ENCODE data around the gene AKT1.
A peak's percentile ranks its signal among the peaks of the same experiment; 100 is the strongest.

AKT1 gene

GRCh38 chr14:104770851-104771272 lies 24.7 kb downstream of the AKT1 start:
- peaks cover 18% of the 10 kb centered on the region for H3K36me3 Mint-ChIP-seq
- H3K4me3 Mint-ChIP-seq, result no peak overlapping the region
- H3K4me1 Mint-ChIP-seq, result peaks cover 3% of the 10 kb centered on the region
- H3K27ac Mint-ChIP-seq, result no peak overlapping the region
- DNase-seq (ENCODE audit: low spot score in 2 of 2) (no peak), ATAC-seq (ENCODE audit: low read depth) (peak; percentile 23)
- H3K27me3 Mint-ChIP-seq, result no peaks in the 10 kb centered on the region
- H3K9me3 Mint-ChIP-seq, result peaks cover 2% of the 10 kb centered on the region

GRCh38 chr14:104770072-104770579 lies 25.4 kb downstream of the AKT1 start:
- Mint-ChIP-seq H3K36me3 (peaks cover 19% of the 10 kb centered on the region), H3K4me3 (no peak overlapping the region), H3K27ac (no peak overlapping the region), H3K9me3 (peaks cover 2% of the 10 kb centered on the region), H3K4me1 (peaks cover 3% of the 10 kb centered on the region), H3K27me3 (no peaks in the 10 kb centered on the region)
- ATAC-seq (ENCODE audit: low read depth) (no peak), DNase-seq (ENCODE audit: low spot score in 2 of 2) (no peak)

GRCh38 chr14:104769324-104770071 lies 26.1 kb downstream of the AKT1 start:
- DNase-seq (ENCODE audit: low spot score in 2 of 2), result no peak
- H3K27me3 Mint-ChIP-seq, result no peaks in the 10 kb centered on the region
- ATAC-seq (ENCODE audit: low read depth), result no peak
- H3K36me3 Mint-ChIP-seq, result peaks cover 19% of the 10 kb centered on the region
- H3K4me3 Mint-ChIP-seq, result no peak overlapping the region
- peaks cover 2% of the 10 kb centered on the region for H3K9me3 Mint-ChIP-seq
- H3K4me1 Mint-ChIP-seq, result peaks cover 3% of the 10 kb centered on the region
- H3K27ac Mint-ChIP-seq, result no peak overlapping the region

- Mint-ChIP-seq H3K4me3 (no peak overlapping the region), H3K36me3 (peaks cover 19% of the 10 kb centered on the region), H3K27ac (no peak overlapping the region), H3K9me3 (peaks cover 2% of the 10 kb centered on the region), H3K4me1 (peaks cover 3% of the 10 kb centered on the region), H3K27me3 (no peaks in the 10 kb centered on the region)
- peak; percentile 94 for ATAC-seq (ENCODE audit: low read depth)
- DNase-seq (ENCODE audit: low spot score in 2 of 2), result peak; percentile 90 to 99
Measured at GRCh38 chr14:104768437-104769323, 26.9 kb downstream of the AKT1 start.

- Mint-ChIP-seq H3K27ac (no peak overlapping the region), H3K9me3 (peaks cover 2% of the 10 kb centered on the region), H3K4me3 (no peak overlapping the region), H3K27me3 (no peaks in the 10 kb centered on the region), H3K36me3 (peaks cover 16% of the 10 kb centered on the region), H3K4me1 (peaks cover 3% of the 10 kb centered on the region)
- DNase-seq (ENCODE audit: low spot score in 2 of 2), result no peak
- ATAC-seq (ENCODE audit: low read depth), result no peak
Measured at GRCh38 chr14:104767634-104767918, 28.0 kb downstream of the AKT1 start.

- Mint-ChIP-seq H3K36me3 (peaks cover 19% of the 10 kb centered on the region), H3K27me3 (no peaks in the 10 kb centered on the region), H3K9me3 (peaks cover 4% of the 10 kb centered on the region), H3K4me1 (peaks cover 3% of the 10 kb centered on the region), H3K4me3 (no peak overlapping the region), H3K27ac (no peak overlapping the region)
- ATAC-seq (ENCODE audit: low read depth) (no peak), DNase-seq (ENCODE audit: low spot score in 2 of 2) (no peak)
Measured at GRCh38 chr14:104766863-104767633, 28.5 kb downstream of the AKT1 start.

- ATAC-seq (ENCODE audit: low read depth), result no peak
- Mint-ChIP-seq H3K36me3 (peaks cover 19% of the 10 kb centered on the region), H3K27me3 (no peaks in the 10 kb centered on the region), H3K4me1 (peaks cover 3% of the 10 kb centered on the region), H3K9me3 (peaks cover 5% of the 10 kb centered on the region), H3K4me3 (no peak overlapping the region), H3K27ac (no peak overlapping the region)
- DNase-seq (ENCODE audit: low spot score in 2 of 2), result no peak
Measured at GRCh38 chr14:104766256-104766862, 29.2 kb downstream of the AKT1 start.

GRCh38 chr14:104765517-104765916 lies 30.0 kb downstream of the AKT1 start:
- DNase-seq (ENCODE audit: low spot score in 2 of 2) (no peak), ATAC-seq (ENCODE audit: low read depth) (no peak)
- Mint-ChIP-seq H3K27me3 (no peaks in the 10 kb centered on the region), H3K9me3 (peaks cover 5% of the 10 kb centered on the region), H3K36me3 (peaks cover 21% of the 10 kb centered on the region), H3K4me1 (peaks cover 3% of the 10 kb centered on the region), H3K27ac (no peak overlapping the region), H3K4me3 (no peak overlapping the region)

GRCh38 chr14:104758981-104759969 lies 36.3 kb downstream of the AKT1 start:
- Mint-ChIP-seq H3K27ac (no peak overlapping the region), H3K4me3 (no peak overlapping the region), H3K36me3 (peaks cover 34% of the 10 kb centered on the region), H3K4me1 (peaks cover 16% of the 10 kb centered on the region), H3K27me3 (no peaks in the 10 kb centered on the region), H3K9me3 (peaks cover 4% of the 10 kb centered on the region)
- ATAC-seq (ENCODE audit: low read depth) (no peak), DNase-seq (ENCODE audit: low spot score in 2 of 2) (no peak)

- Mint-ChIP-seq H3K27me3 (no peaks in the 10 kb centered on the region), H3K4me3 (no peak overlapping the region), H3K4me1 (peaks cover 25% of the 10 kb centered on the region), H3K9me3 (peaks cover 4% of the 10 kb centered on the region), H3K27ac (no peak overlapping the region), H3K36me3 (peaks cover 34% of the 10 kb centered on the region)
- ATAC-seq (ENCODE audit: low read depth), result no peak
- DNase-seq (ENCODE audit: low spot score in 2 of 2), result no peak
Measured at GRCh38 chr14:104757681-104758392, 37.7 kb downstream of the AKT1 start.

GRCh38 chr14:104757238-104757585 lies 38.3 kb downstream of the AKT1 start:
- ATAC-seq (ENCODE audit: low read depth), result no peak
- Mint-ChIP-seq H3K4me3 (no peak overlapping the region), H3K36me3 (peaks cover 32% of the 10 kb centered on the region), H3K4me1 (peaks cover 25% of the 10 kb centered on the region), H3K27ac (no peak overlapping the region), H3K9me3 (peaks cover 2% of the 10 kb centered on the region), H3K27me3 (no peaks in the 10 kb centered on the region)
- no peak for DNase-seq (ENCODE audit: low spot score in 2 of 2)

GRCh38 chr14:104756477-104757237 lies 38.9 kb downstream of the AKT1 start:
- H3K36me3 Mint-ChIP-seq, result peaks cover 27% of the 10 kb centered on the region
- peaks cover 25% of the 10 kb centered on the region for H3K4me1 Mint-ChIP-seq
- H3K9me3 Mint-ChIP-seq, result no peaks in the 10 kb centered on the region
- no peak for ATAC-seq (ENCODE audit: low read depth)
- H3K27me3 Mint-ChIP-seq, result no peaks in the 10 kb centered on the region
- H3K27ac Mint-ChIP-seq, result no peak overlapping the region
- no peak for DNase-seq (ENCODE audit: low spot score in 2 of 2)
- no peak overlapping the region for H3K4me3 Mint-ChIP-seq
